HUDEP-2 (cell line): Measurements from ENCODE around the gene ZNF652.

Experiments used
- DNase-seq, 76 experiments: peaks; one replicate each; lab custom pipeline; 2025; ENCODE audit not compliant: unreplicated experiment in 76 of 76; lab: John Stamatoyannopoulos, UW

Gene ZNF652

DNA sequence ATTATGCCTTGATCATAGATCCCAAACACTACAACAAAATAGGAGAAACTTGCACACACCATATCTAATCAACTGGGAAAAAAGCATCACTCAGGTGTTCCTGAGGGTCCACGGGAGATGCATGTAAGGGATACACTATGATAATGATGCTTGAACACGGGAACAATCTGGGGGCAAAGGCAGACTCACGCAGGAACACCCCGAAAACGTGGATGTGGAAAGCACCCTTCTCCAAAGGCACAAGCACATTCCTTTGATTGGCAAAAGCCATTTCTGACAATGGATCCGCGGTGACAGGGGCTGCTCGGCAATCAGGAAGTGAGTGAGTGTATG, 1.3 kb downstream of the ZNF652 start:
- no peak for DNase-seq

- no peak for DNase-seq
Observed at GRCh38 chr17:49359990-49360795, 1.9 kb downstream of the ZNF652 start.

DNA sequence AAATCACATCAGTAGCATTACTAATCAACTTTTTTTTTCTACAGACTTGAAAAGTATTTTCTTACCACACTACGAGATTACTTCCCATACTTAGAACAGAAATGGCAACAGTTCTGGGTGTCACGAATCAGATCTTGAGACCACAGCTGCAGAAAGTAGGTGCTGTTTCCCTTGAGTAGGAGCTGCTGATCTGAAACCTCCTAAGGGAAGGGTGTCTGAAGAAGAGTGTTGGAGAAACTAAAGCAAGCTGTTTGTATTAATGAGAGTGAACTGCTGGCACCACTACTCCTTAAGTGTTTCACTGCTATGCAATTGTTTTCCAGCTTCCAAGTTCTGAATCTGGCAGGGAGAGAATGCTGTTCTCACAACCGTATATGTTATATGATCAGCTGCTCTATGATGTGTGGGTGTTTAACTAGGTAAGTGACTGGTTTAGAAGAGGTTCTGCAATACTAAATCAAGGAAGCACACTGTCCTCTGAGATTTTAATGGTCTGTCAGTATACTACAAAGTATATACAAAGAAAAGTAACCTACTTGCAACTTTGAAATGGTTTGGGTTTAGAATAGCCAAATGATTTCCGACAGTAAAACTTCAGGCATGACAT, 3.3 kb downstream of the ZNF652 start:
- no peak for DNase-seq

DNA sequence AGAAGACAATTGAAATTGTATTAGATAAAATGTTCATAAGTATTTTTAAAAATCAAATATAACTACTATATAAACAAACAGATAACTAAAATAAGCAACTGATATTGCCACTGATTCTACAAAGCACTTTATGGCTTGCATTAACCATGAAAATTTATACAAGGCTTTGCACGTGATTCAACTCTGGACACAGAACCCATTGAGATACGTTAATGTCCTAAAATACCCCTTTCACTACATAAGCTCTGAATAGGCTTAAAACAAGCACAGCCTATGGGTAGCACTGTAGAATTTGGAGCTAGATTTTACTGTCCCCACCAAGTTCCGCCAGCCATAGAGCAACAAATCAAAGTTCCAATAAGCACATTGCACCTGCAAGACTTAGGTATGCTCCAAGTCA, 4.5 kb downstream of the ZNF652 start:
- DNase-seq, result no peak

DNA sequence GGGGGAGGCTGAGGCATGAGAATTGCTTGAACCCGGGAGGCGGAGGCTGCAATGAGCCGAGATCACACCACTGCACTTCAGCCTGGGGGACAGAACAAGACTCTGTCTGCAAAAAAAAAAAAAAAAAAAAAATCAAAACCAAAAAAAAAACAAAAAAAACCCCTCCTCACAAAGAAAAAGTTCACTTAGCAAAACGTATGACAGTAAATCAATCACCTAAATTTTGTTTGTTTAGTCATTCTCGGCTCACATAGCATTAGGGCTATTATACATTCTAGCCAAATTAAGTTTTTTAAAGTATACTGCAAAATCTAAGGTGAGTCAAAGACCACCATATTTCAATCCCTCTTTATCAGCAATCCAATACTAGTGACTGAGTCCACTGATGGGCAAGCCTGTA, 5.7 kb downstream of the ZNF652 start:
- no peak for DNase-seq

GRCh38 chr17:49353607-49354006, 8.4 kb downstream of the ZNF652 start:
- no peak for DNase-seq

- no peak for DNase-seq
Observed at GRCh38 chr17:49352587-49353154, 9.4 kb downstream of the ZNF652 start.

- no peak for DNase-seq
Observed at GRCh38 chr17:49351572-49352140, 10.4 kb downstream of the ZNF652 start.

GRCh38 chr17:49349541-49349940, 12.5 kb downstream of the ZNF652 start:
- no peak for DNase-seq

GRCh38 chr17:49344914-49345313, 17.1 kb downstream of the ZNF652 start:
- DNase-seq, result no peak

DNA sequence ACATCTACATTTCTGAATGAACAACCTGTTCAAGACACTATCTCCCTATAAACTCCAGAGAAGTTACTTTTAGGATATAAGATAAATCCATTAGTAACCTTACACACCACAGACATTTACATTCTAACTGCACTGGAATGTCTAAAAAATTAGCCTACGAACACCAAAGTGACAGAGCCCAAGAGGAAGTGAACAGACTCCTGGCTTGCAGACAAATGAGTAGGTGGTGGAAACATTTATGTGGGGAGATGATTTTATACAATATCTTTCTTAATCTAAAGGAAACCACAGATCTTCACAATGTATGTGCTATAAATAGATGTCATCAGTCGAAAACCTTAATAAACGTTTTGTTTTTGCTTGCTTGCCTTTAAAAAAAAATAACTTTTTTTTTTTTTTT, 18.8 kb downstream of the ZNF652 start:
- peak in 12 of 76 experiments; percentile 6 to 57 (median 14) for DNase-seq

DNA sequence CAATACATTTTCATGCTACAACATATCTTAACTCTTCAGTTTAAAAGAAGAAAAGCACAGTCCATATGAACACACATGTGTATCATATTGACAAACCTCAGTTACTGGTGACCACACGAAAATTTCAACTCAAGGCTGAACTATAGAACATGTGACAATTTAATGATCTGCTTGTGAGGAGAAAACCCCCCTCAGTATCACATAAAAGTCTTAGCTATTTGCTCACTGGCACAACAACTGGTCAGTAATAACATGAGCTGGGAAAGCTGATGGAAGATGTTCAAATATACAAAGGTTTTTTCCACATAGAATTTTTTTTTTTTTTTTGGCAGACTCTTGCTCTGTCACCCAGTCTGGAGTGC, 19.5 kb downstream of the ZNF652 start:
- no peak for DNase-seq

DNA sequence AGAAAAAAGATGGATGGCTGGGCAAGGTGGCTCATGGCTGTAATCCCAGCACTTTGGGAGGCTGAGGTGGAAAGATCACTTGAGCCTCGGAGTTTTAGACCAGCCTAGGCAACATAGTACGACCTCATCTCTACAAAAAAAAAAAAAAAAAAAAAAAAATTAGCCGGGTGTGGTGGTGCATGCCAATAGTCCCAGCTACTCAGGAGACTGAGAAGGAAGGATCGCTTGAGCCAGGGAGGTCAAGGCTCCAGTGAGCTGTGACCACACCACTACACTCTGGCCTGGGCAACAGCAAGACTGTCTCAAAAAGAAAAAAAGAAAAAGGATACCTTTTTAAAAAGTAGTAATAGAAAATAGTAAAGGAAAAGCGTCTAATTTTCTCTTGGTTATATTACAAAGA, 20.7 kb downstream of the ZNF652 start:
- no peak for DNase-seq

- DNase-seq, result peak in 4 of 76 experiments; percentile 10 to 21 (median 18)
Observed at GRCh38 chr17:49339354-49339753, 22.7 kb downstream of the ZNF652 start.

DNA sequence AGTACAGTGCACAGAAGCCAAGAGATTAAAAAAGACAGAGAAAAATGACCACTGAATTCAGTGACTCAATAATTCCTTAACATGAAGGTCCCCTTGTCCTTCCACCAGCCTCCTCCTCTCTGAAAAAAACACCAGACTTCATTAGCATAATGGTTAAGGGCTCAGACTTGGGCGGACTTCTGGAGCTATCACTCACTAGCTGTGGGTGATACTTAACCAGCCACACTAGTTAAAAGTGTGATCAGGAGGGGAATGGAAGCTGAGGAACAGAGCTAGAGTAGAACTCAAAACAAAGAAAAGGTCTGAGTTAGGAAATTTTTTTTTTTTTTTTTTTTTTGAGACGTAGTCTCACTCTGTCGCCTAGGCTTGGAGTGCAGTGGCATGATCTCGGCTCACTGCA, 23.2 kb downstream of the ZNF652 start:
- DNase-seq, result peak in 6 of 76 experiments; percentile 9 to 30 (median 16)

DNA sequence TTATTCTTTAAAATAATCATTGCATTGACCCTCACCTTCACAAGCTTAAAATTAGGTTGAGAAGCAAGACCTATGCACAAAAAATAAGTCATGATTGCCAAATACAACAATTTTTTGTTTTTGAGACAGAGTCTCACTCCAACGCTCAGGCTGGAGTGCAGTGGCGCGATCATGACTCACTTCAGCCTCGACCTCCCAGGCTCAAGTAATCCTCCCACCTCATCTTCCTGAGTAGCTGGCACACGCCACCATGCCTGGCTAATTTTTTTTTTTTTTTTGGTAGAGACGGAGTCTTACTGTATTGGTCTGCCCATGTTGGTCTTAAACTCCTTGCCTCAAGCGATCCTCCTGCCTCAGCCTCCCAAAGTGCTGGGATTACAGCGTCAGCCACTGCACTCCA, 24.2 kb downstream of the ZNF652 start:
- peak in 3 of 76 experiments; percentile 19 to 28 (median 25) for DNase-seq

GRCh38 chr17:49334744-49335512, 27.1 kb downstream of the ZNF652 start:
- DNase-seq, result no peak

DNA sequence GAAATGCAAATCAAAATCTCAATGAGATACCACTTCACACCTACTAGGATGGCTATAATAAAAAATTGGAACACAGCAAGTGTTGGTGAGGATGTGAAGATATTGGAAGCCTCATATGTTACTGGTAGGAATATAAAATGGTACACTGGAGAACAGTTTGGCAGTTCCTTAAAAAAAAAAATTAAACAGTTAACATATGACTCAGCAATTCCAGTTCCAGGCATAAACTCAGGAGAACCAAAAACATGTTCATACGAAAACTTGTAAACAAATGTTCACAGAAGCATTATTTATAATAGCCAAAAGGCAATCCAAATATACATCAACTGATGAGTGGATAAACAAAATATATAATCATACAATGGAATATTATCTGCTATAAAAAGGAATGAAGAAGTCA, 28.2 kb downstream of the ZNF652 start:
- DNase-seq, result no peak

DNA sequence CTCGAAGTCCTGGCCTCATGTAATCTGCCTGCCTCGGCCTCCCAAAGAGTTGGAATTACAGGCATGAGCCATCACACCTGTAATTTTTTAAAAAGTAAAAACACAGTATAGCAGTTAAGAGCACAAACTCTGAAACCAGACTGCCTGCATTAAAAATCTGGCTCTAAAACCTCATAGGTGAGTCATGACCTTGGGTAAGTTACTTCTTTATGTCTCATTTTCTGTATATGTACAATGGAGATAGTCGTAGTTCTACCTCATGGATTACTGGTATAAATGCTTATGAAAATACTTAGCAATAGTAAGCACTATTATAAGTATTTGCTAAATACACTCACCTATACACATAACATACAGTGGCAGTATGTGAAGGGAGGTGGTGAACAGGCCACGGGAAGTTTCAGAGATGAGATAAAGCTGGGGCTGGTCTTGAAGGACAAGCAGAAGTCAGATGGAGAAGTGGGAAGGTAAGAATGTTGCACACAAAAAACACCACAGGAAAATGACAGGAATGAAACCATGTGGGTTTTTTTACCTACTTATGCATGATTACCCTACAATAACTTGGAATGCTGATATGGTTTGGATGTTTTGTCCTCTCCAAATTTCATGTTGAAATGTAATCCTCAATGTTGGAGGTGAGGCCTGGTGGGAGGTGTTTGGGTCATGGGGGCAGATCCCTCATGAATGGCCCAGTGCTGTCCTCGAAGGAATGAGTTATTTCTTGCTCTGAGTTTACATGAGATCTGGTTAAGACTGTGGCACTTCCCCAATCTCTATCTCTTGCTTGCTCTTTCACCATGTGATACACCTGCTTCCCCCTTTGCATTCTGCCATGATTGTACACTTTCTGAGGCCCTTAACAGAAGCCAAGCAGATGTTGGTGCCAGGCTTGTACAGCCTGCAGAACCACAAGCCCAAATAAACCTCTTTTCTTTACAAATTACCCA, 33.9 kb downstream of the ZNF652 start:
- no peak for DNase-seq

- no peak for DNase-seq
Observed at GRCh38 chr17:49325980-49326379, 36.1 kb downstream of the ZNF652 start.
